Measurements from ENCODE around the gene MAN2A1.
A peak's percentile ranks its signal among the peaks of the same experiment; 100 is the strongest.

Gene MAN2A1

GRCh38 chr5:109682383-109682782 is 7.3 kb upstream of the MAN2A1 start:
- no peak for DNase-seq

GRCh38 chr5:109685916-109686315 is 3.8 kb upstream of the MAN2A1 start:
- no peak for DNase-seq

GRCh38 chr5:109688630-109688969 is 1.1 kb upstream of the MAN2A1 start:
- peak; percentile 12 to 52 for DNase-seq

GRCh38 chr5:109688970-109689739 is 572 bp upstream of the MAN2A1 start:
- peak; percentile 81 to 86 for DNase-seq

GRCh38 chr5:109690242-109690974 is 681 bp downstream of the MAN2A1 start:
- DNase-seq: no peak

- DNase-seq: peak; percentile 67 to 74
Measured at GRCh38 chr5:109690975-109691574, 1.3 kb downstream of the MAN2A1 start.

- no peak for DNase-seq
Measured at GRCh38 chr5:109691996-109692395, 2.3 kb downstream of the MAN2A1 start.

GRCh38 chr5:109692852-109693251 is 3.1 kb downstream of the MAN2A1 start:
- DNase-seq: no peak

GRCh38 chr5:109693535-109694400 is 4.0 kb downstream of the MAN2A1 start:
- no peak for DNase-seq

- DNase-seq: no peak
Measured at GRCh38 chr5:109694451-109694891, 4.7 kb downstream of the MAN2A1 start.

- peak in 1 of 2 donors; percentile 44 for DNase-seq
Measured at GRCh38 chr5:109695005-109695926, 5.5 kb downstream of the MAN2A1 start.

- DNase-seq: no peak
Measured at GRCh38 chr5:109697339-109697738, 7.6 kb downstream of the MAN2A1 start.

- DNase-seq: no peak
Measured at GRCh38 chr5:109700516-109701153, 10.9 kb downstream of the MAN2A1 start.

- DNase-seq: no peak
Measured at GRCh38 chr5:109701252-109701651, 11.5 kb downstream of the MAN2A1 start.

- DNase-seq: no peak
Measured at GRCh38 chr5:109701792-109702191, 12.1 kb downstream of the MAN2A1 start.

GRCh38 chr5:109703166-109703565 is 13.4 kb downstream of the MAN2A1 start:
- no peak for DNase-seq

- no peak for DNase-seq
Measured at GRCh38 chr5:109703829-109704228, 14.1 kb downstream of the MAN2A1 start.

- DNase-seq: no peak
Measured at GRCh38 chr5:109704282-109704952, 14.7 kb downstream of the MAN2A1 start.

GRCh38 chr5:109705596-109705995 is 15.9 kb downstream of the MAN2A1 start:
- DNase-seq: no peak

- no peak for DNase-seq
Measured at GRCh38 chr5:109706095-109706494, 16.4 kb downstream of the MAN2A1 start.

- no peak for DNase-seq
Measured at GRCh38 chr5:109707531-109707930, 17.8 kb downstream of the MAN2A1 start.
